ENCODE data around the gene AKAP6. TPM values are rescaled to one million over a fixed set of nuclear protein-coding genes. Genes with fewer than 3 reads are reported as not detected.

AKAP6 gene
- total RNA-seq, 1 experiment from 2014 or later = 1.9 TPM

DNA sequence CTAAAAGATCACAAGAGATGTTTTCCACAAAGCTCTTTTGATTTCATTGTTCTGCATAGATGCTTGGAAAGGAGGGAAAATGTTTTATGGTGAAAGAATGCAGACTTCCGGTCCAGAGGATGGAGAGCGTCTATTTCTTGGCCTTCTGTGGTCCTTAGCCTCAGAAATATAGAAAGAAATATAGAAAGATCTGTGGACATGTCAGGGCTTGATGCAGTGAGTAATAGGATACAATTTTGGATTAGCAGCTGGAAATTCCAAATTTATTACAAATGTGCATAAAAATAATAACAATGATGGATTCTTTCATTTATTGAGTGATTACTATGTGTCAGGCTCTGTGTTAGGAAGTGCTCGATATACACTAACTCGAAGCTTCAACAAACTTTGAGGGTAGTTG lies 20.2 kb downstream of the AKAP6 start:
- no peak for ATAC-seq
- no peak overlapping the region for H3K9ac ChIP-seq (ENCODE audit: low read length)
- H3K27me3 ChIP-seq (ENCODE audit: insufficient read depth, low read length) = no peaks in the 10 kb centered on the region
- H4K20me1 ChIP-seq (ENCODE audit: insufficient read depth) = no peaks in the 10 kb centered on the region
- RAD21 ChIA-PET (ENCODE audit: low non-redundant PET in 1 of 2, low total read pairs in 2 of 2, uncharacterized antibody in 2 of 2, unreplicated experiment in 2 of 2) = no interaction called here
- H3K4me3 ChIP-seq (replicated peaks in 1 of 2; ENCODE audit: low read depth in 1 of 2, low read length in 2 of 2) = no peak overlapping the region
- H3K9me3 ChIP-seq (ENCODE audit: control insufficient read depth in 1 of 2, insufficient read depth in 1 of 2, low read depth in 1 of 2, low read length in 2 of 2) = no peaks in the 10 kb centered on the region
- H3K4me1 ChIP-seq (ENCODE audit: control insufficient read depth in 1 of 2, insufficient read depth in 2 of 2, low read length in 2 of 2) = peaks cover 0 to 6% of the 10 kb centered on the region in 2 experiments; a peak in 3 of 4 replicates
- intact Hi-C loops (cut with micrococcal nuclease) = no loop called here
- no peaks in the 10 kb centered on the region for H3K79me2 ChIP-seq (ENCODE audit: insufficient read depth, low read length)
- POLR2A ChIA-PET = no interaction called here
- CTCF ChIA-PET = no interaction called here
- H3K27ac ChIP-seq (ENCODE audit: low read depth, low read length) = no peak overlapping the region
- no peaks in the 10 kb centered on the region for H3K36me3 ChIP-seq (ENCODE audit: control insufficient read depth in 1 of 2, insufficient read depth in 2 of 2, low read length in 2 of 2)
- TF ChIP-seq POLR2A (IDR thresholded peaks at IDR 0.05; ENCODE audit: borderline replicate concordance, extremely low read depth, insufficient read depth, insufficient read length) = no peak
- no peak for TF ChIP-seq JUND (IDR thresholded peaks at IDR 0.05)
- H3K4me2 ChIP-seq (ENCODE audit: low read length) = no peak overlapping the region
- DNase-seq (ENCODE audit: low read depth, low spot score) = no peak
- no peak overlapping the region for H2AFZ ChIP-seq (ENCODE audit: low read depth, low read length, poor library complexity, severe bottlenecking)
- no TSS peak for BruUV-seq (replicated peaks)
- no peaks in the 10 kb centered on the region; the same call in 1 of the 2 replicates for H3K9me2 ChIP-seq (ENCODE audit: insufficient read depth)

DNA sequence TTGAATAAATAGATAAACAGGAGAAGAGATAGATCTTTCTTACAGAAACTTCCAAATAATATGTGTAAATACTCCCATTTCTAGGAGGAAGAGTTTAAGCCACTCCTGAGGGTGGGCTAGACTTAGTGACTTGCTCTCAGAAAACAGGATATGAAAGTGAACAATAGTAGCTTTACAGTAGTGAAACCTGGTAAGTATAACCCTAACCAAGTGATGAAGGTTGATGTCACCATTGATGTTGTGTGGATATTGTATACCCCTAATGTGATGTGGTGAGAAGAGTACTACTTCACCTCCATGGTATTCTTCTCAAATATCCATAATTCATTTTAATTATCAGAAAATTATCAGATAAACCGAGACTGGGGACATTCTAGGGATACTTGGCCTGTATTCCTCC lies 20.9 kb downstream of the AKAP6 start:
- Histone ChIP-seq H4K20me1 (ENCODE audit: insufficient read depth) (no peaks in the 10 kb centered on the region), H3K36me3 (ENCODE audit: control insufficient read depth in 1 of 2, insufficient read depth in 2 of 2, low read length in 2 of 2) (no peaks in the 10 kb centered on the region), H3K9me2 (ENCODE audit: insufficient read depth) (no peaks in the 10 kb centered on the region; the same call in 1 of the 2 replicates), H3K4me3 (replicated peaks in 1 of 2; ENCODE audit: low read depth in 1 of 2, low read length in 2 of 2) (no peak overlapping the region), H3K9me3 (ENCODE audit: control insufficient read depth in 1 of 2, insufficient read depth in 1 of 2, low read depth in 1 of 2, low read length in 2 of 2) (no peaks in the 10 kb centered on the region), H3K9ac (ENCODE audit: low read length) (no peak overlapping the region), H3K27ac (ENCODE audit: low read depth, low read length) (no peak overlapping the region), H3K4me2 (ENCODE audit: low read length) (no peak overlapping the region), H3K27me3 (ENCODE audit: insufficient read depth, low read length) (no peaks in the 10 kb centered on the region), H2AFZ (ENCODE audit: low read depth, low read length, poor library complexity, severe bottlenecking) (no peak overlapping the region), H3K79me2 (ENCODE audit: insufficient read depth, low read length) (no peaks in the 10 kb centered on the region), H3K4me1 (ENCODE audit: control insufficient read depth in 1 of 2, insufficient read depth in 2 of 2, low read length in 2 of 2) (peaks cover 0 to 6% of the 10 kb centered on the region in 2 experiments; a peak in 3 of 4 replicates)
- CTCF ChIA-PET = no interaction called here
- TF ChIP-seq, protein P1, sequence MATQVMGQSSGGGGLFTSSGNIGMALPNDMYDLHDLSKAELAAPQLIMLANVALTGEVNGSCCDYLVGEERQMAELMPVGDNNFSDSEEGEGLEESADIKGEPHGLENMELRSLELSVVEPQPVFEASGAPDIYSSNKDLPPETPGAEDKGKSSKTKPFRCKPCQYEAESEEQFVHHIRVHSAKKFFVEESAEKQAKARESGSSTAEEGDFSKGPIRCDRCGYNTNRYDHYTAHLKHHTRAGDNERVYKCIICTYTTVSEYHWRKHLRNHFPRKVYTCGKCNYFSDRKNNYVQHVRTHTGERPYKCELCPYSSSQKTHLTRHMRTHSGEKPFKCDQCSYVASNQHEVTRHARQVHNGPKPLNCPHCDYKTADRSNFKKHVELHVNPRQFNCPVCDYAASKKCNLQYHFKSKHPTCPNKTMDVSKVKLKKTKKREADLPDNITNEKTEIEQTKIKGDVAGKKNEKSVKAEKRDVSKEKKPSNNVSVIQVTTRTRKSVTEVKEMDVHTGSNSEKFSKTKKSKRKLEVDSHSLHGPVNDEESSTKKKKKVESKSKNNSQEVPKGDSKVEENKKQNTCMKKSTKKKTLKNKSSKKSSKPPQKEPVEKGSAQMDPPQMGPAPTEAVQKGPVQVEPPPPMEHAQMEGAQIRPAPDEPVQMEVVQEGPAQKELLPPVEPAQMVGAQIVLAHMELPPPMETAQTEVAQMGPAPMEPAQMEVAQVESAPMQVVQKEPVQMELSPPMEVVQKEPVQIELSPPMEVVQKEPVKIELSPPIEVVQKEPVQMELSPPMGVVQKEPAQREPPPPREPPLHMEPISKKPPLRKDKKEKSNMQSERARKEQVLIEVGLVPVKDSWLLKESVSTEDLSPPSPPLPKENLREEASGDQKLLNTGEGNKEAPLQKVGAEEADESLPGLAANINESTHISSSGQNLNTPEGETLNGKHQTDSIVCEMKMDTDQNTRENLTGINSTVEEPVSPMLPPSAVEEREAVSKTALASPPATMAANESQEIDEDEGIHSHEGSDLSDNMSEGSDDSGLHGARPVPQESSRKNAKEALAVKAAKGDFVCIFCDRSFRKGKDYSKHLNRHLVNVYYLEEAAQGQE (IDR thresholded peaks at IDR 0.05; ENCODE audit: low read depth) = no peak
- no peak for TF ChIP-seq ZFX (IDR thresholded peaks at IDR 0.05)
- no peak for TF ChIP-seq EZH2phosphoT487 (IDR thresholded peaks at IDR 0.05; ENCODE audit: borderline replicate concordance)
- no peak for TF ChIP-seq CBX3 (IDR thresholded peaks at IDR 0.05; ENCODE audit: low read depth)
- TF ChIP-seq POLR2AphosphoS5 (IDR thresholded peaks at IDR 0.05; ENCODE audit: low read depth, low read length) = no peak
- TF ChIP-seq, protein P2, sequence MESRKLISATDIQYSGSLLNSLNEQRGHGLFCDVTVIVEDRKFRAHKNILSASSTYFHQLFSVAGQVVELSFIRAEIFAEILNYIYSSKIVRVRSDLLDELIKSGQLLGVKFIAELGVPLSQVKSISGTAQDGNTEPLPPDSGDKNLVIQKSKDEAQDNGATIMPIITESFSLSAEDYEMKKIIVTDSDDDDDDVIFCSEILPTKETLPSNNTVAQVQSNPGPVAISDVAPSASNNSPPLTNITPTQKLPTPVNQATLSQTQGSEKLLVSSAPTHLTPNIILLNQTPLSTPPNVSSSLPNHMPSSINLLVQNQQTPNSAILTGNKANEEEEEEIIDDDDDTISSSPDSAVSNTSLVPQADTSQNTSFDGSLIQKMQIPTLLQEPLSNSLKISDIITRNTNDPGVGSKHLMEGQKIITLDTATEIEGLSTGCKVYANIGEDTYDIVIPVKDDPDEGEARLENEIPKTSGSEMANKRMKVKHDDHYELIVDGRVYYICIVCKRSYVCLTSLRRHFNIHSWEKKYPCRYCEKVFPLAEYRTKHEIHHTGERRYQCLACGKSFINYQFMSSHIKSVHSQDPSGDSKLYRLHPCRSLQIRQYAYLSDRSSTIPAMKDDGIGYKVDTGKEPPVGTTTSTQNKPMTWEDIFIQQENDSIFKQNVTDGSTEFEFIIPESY (IDR thresholded peaks at IDR 0.05; ENCODE audit: extremely low read depth, insufficient replicate concordance, low read length) = no peak
- no peak for TF ChIP-seq TCF7L2 (IDR thresholded peaks at IDR 0.05; ENCODE audit: borderline replicate concordance, extremely low read depth, insufficient read depth, insufficient read length)
- BruUV-seq (replicated peaks) = no TSS peak
- DNase-seq (ENCODE audit: low read depth, low spot score) (no peak), ATAC-seq (no peak)
- intact Hi-C loops (cut with micrococcal nuclease) = no loop called here
- RAD21 ChIA-PET (ENCODE audit: low non-redundant PET in 1 of 2, low total read pairs in 2 of 2, uncharacterized antibody in 2 of 2, unreplicated experiment in 2 of 2) = no interaction called here
- POLR2A ChIA-PET = no interaction called here
